Measurements from ENCODE around the gene PTGDS. TPM values are rescaled to one million over a fixed set of nuclear protein-coding genes. Genes with fewer than 3 reads are reported as not detected.

The PTGDS gene
- total and polyA plus RNA-seq, 10 of the 15 experiments (the other 5 are each of a cell fraction or from before 2014, with no cell fraction given): not detected

GRCh38 chr9:137012694-137013570 is 35.6 kb downstream of the PTGDS start:
- no peak overlapping the region for H3K9ac ChIP-seq (ENCODE audit: control insufficient read depth, insufficient read depth, low read length)
- POLR2A ChIA-PET: no interaction called here
- no peak for FAIRE-seq
- no peak overlapping the region for H3K4me3 ChIP-seq
- H4K20me1 ChIP-seq (ENCODE audit: control insufficient read depth, insufficient read depth): no peaks in the 10 kb centered on the region
- CTCF ChIA-PET: no interaction called here
- no peaks in the 10 kb centered on the region for H3K79me2 ChIP-seq (ENCODE audit: control insufficient read depth, insufficient read depth, low read length)
- H3K4me2 ChIP-seq (ENCODE audit: control insufficient read depth, insufficient read depth): no peak overlapping the region
- no peak for DNase-seq (ENCODE audit: low read depth, low spot score)
- no peak for TF ChIP-seq REST (IDR thresholded peaks at IDR 0.05; ENCODE audit: low read depth, low read length)
- TF ChIP-seq KDM1A (IDR thresholded peaks at IDR 0.05; ENCODE audit: borderline replicate concordance): no peak
- no peak for TF ChIP-seq NFXL1 (IDR thresholded peaks at IDR 0.05; ENCODE audit: borderline replicate concordance)
- no peak for TF ChIP-seq RBBP5 (conservative IDR thresholded peaks at IDR 0.05)
- TF ChIP-seq, protein P1, sequence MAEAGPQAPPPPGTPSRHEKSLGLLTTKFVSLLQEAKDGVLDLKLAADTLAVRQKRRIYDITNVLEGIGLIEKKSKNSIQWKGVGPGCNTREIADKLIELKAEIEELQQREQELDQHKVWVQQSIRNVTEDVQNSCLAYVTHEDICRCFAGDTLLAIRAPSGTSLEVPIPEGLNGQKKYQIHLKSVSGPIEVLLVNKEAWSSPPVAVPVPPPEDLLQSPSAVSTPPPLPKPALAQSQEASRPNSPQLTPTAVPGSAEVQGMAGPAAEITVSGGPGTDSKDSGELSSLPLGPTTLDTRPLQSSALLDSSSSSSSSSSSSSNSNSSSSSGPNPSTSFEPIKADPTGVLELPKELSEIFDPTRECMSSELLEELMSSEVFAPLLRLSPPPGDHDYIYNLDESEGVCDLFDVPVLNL (IDR thresholded peaks at IDR 0.05; ENCODE audit: low read depth, low read length): no peak
- TF ChIP-seq HDGF (IDR thresholded peaks at IDR 0.05): no peak
- no peak for TF ChIP-seq HCFC1 (IDR thresholded peaks at IDR 0.05; ENCODE audit: low read length)
- no peaks in the 10 kb centered on the region for H3K4me1 ChIP-seq (ENCODE audit: control insufficient read depth, insufficient read depth, low read length)
- H2AFZ ChIP-seq (ENCODE audit: control insufficient read depth, low read depth, low read length): no peak overlapping the region
- H3K36me3 ChIP-seq (ENCODE audit: control insufficient read depth in 2 of 2, insufficient read depth in 2 of 2, low read length in 1 of 2): no peaks in the 10 kb centered on the region
- SMC1A ChIA-PET (ENCODE audit: uncharacterized antibody, unreplicated experiment): no interaction called here
- no TSS peak for BruUV-seq (replicated peaks)
- RAD21 ChIA-PET (ENCODE audit: unreplicated experiment): no interaction called here
- WGBS (ENCODE audit: insufficient coverage, insufficient replicate concordance, low lambda C conversion rate, missing lambda C conversion rate): 91% methylated on average over 47 of the region's 67 CpGs
- H3K9me3 ChIP-seq (replicated peaks; ENCODE audit: control insufficient read depth, insufficient read depth, low read length): no peaks in the 10 kb centered on the region; the same call in 2 of the 3 replicates
- H3K27me3 ChIP-seq (replicated peaks in 1 of 2; ENCODE audit: control insufficient read depth in 2 of 2, insufficient read depth in 2 of 2, low read length in 1 of 2): no peaks in the 10 kb centered on the region
- intact Hi-C loops (cut with micrococcal nuclease; ENCODE audit: unreplicated experiment) (no loop called here), in situ Hi-C loops (cut with MboI) (no loop called here)
- no peak overlapping the region for H3K27ac ChIP-seq (ENCODE audit: control insufficient read depth, insufficient read depth)
- ATAC-seq: no peak
